Right ventricle myocardium inferior (tissue), 1 donor: ENCODE results near the gene NCAPD3. TPM values are rescaled to one million over a fixed set of nuclear protein-coding genes. Genes with fewer than 3 reads are reported as not detected.
"Not testable (repeated sequence)": the region's sequence is repeated elsewhere in the genome, so short reads cannot be mapped to it uniquely, and the experiment has no call there.

Experiments used
- ATAC-seq: fragments of 200-7000 bp; cut with Tn5 transposase; one replicate; pipeline ENCODE4 v1.9.1; 2020; ENCODE audit warnings: mild to moderate bottlenecking, moderate library complexity
- DNase-seq: peaks from one replicate; pipeline ENCODE4 v3.0.0; 2021; ENCODE audit errors: missing footprints
- intact Hi-C: fragments of 100-400 bp; cut with DNase I; formaldehyde crosslinking; loops from one replicate; pipeline ENCODE4 v1.11.0; 2022
- total RNA-seq: library from RNA; stranded (reverse); fragmentation: NEBNext Ultra II Directional; extraction: Animal tissue kit (Norgen Biotek cat#: 25700); gene quantifications from one replicate; pipeline ENCODE4 v1.2.1, GENCODE V29; 2021
- donor health status: DM: no; HTN: yes; CAD: no; lungs with severe emphysema.

NCAPD3 gene
- total RNA-seq, 1 donor from 2014 or later, result 12.3 TPM

GRCh38 chr11:134233729-134234179, 10.0 kb upstream of the NCAPD3 start:
- no peak for DNase-seq
- no peak for ATAC-seq
- intact Hi-C loops, result no loop called here

- ATAC-seq (no peak), DNase-seq (no peak)
- intact Hi-C loops, result no loop called here
Observed at GRCh38 chr11:134231958-134232659, 8.3 kb upstream of the NCAPD3 start.

- intact Hi-C loops, result no loop called here
- DNase-seq, result no peak
- ATAC-seq, result no peak
Observed at GRCh38 chr11:134230339-134230738, 6.6 kb upstream of the NCAPD3 start.

- no peak for DNase-seq
- intact Hi-C loops, result loop anchor here (10.0 kb wide), 2 partner anchors 184 to 274 kb away; partner anchors contain the start of gene IGSF9B
- ATAC-seq, result no peak
Observed at GRCh38 chr11:134229126-134229790, 5.5 kb upstream of the NCAPD3 start.

GRCh38 chr11:134228625-134229024, 4.9 kb upstream of the NCAPD3 start:
- no peak for DNase-seq
- intact Hi-C loops, result loop anchor here (10.0 kb wide), 2 partner anchors 184 to 274 kb away; partner anchors contain the start of gene IGSF9B
- ATAC-seq, result no peak

GRCh38 chr11:134226806-134227325, 3.1 kb upstream of the NCAPD3 start:
- ATAC-seq (no peak), DNase-seq (no peak)
- intact Hi-C loops, result loop anchor here (10.0 kb wide), 2 partner anchors 182 to 272 kb away; partner anchors contain the start of gene IGSF9B

GRCh38 chr11:134224710-134225664, 1.2 kb upstream of the NCAPD3 start:
- ATAC-seq (peak; percentile 35), DNase-seq (peak; percentile 78)
- intact Hi-C loops, result loop anchor here (1.0 to 10.0 kb wide), 3 partner anchors 28 to 270 kb away; partner anchors contain the start of genes ACAD8, IGSF9B and THYN1

GRCh38 chr11:134223121-134223520, 646 bp downstream of the NCAPD3 start:
- intact Hi-C loops, result loop anchor here (10.0 kb wide), 2 partner anchors 178 to 268 kb away; partner anchors contain the start of gene IGSF9B
- ATAC-seq, result no peak

GRCh38 chr11:134216816-134217215, 7.0 kb downstream of the NCAPD3 start:
- ATAC-seq, result no peak
- no peak for DNase-seq
- intact Hi-C loops, result no loop called here

More at GRCh38 chr11:134223121-134223520, 646 bp downstream of the NCAPD3 start:
- DNase-seq, result no peak

- intact Hi-C loops, result no loop called here
- DNase-seq (no peak), ATAC-seq (no peak)
Observed at GRCh38 chr11:134215836-134216235, 7.9 kb downstream of the NCAPD3 start.

GRCh38 chr11:134207538-134208239, 16.1 kb downstream of the NCAPD3 start:
- no peak for ATAC-seq
- DNase-seq, result no peak
- intact Hi-C loops, result no loop called here

- intact Hi-C loops, result no loop called here
- no peak for ATAC-seq
- no peak for DNase-seq
Observed at GRCh38 chr11:134206185-134206584, 17.6 kb downstream of the NCAPD3 start.

GRCh38 chr11:134205729-134206128, 18.0 kb downstream of the NCAPD3 start:
- no peak for ATAC-seq
- DNase-seq, result no peak
- intact Hi-C loops, result no loop called here

- ATAC-seq (no peak), DNase-seq (no peak)
- intact Hi-C loops, result no loop called here
Observed at GRCh38 chr11:134202661-134203060, 21.1 kb downstream of the NCAPD3 start.

- ATAC-seq (no peak), DNase-seq (no peak)
- intact Hi-C loops, result no loop called here
Observed at GRCh38 chr11:134200688-134201087, 23.1 kb downstream of the NCAPD3 start.

- ATAC-seq (no peak), DNase-seq (no peak)
- intact Hi-C loops, result no loop called here
Observed at GRCh38 chr11:134199531-134199930, 24.2 kb downstream of the NCAPD3 start.

GRCh38 chr11:134196756-134197155, 27.0 kb downstream of the NCAPD3 start:
- intact Hi-C loops, result no loop called here
- ATAC-seq, result no peak
- DNase-seq, result no peak

- ATAC-seq, intact Hi-C loops, DNase-seq: not testable (repeated sequence)
Observed at GRCh38 chr11:134188092-134188491, 35.7 kb downstream of the NCAPD3 start.
